ENCODE measurements around the gene COLEC12.

DNA sequence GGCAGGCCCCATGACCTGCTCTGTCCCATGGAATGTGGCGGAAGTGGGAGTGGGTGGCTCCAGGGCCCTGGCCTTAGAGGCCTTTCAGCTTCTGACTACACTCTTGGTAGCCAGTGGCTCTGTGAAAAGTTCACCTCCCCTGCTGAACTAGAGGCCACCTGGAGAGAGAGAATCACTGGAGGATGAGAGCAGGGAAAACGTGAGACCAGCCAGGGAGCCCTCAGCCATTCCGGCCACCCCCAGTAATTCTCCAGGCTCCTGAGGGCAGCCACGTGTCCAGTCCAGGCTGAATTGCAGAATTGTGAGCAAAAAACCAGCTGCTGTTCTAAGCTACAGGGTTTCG, 10.5 kb downstream of the COLEC12 start:
- TF ChIP-seq POLR2AphosphoS5 (IDR thresholded peaks at IDR 0.05; ENCODE audit: borderline replicate concordance, low read depth, low read length) = no peak
- TF ChIP-seq EZH2 (IDR thresholded peaks at IDR 0.05) = no peak
- no peak for TF ChIP-seq FOXP2 (optimal IDR thresholded peaks at IDR 0.05; ENCODE audit: control extremely low read depth, extremely low read length, insufficient read depth)
